HepG2 (cell line): Measurements from ENCODE around the gene NT5C3B. TPM values are rescaled to one million over a fixed set of nuclear protein-coding genes. Genes with fewer than 3 reads are reported as not detected.

ENCODE experiments used
- BORCS8-MEF2B ChIP-seq: sonication (generic); formaldehyde crosslinking; IDR thresholded peaks from 2 replicates; pipeline ENCODE4 v1.8.0; 2022; ENCODE audit warnings: mild to moderate bottlenecking, missing genetic modification reagents
- CC2D1A ChIP-seq: sonication (generic); formaldehyde crosslinking; IDR thresholded peaks from 2 replicates; pipeline ENCODE4 v1.8.1; 2023; ENCODE audit warnings: mild to moderate bottlenecking, missing genetic modification reagents
- IRF1 ChIP-seq: sonication (generic); formaldehyde crosslinking; IDR thresholded peaks from 2 replicates; pipeline ENCODE4 v1.4.0; 2020; ENCODE audit warnings: low read depth, mild to moderate bottlenecking, missing genetic modification reagents
- KMT2B ChIP-seq: IDR thresholded peaks from 2 replicates; pipeline ENCODE4 v1.6.1; 2016; ENCODE audit warnings: missing genetic modification reagents, missing compliant biosample characterization
- NRL ChIP-seq: sonication (generic); formaldehyde crosslinking; IDR thresholded peaks from 2 replicates; pipeline ENCODE4 v1.5.0; 2020; ENCODE audit warnings: missing genetic modification reagents, mild to moderate bottlenecking, moderate library complexity, borderline replicate concordance
- SALL1 ChIP-seq: sonication (generic); formaldehyde crosslinking; IDR thresholded peaks from 2 replicates; pipeline ENCODE4 v1.8.0; 2022; ENCODE audit warnings: mild to moderate bottlenecking, missing genetic modification reagents
- SMYD3 ChIP-seq: sonication (generic); formaldehyde crosslinking; IDR thresholded peaks from 2 replicates; pipeline ENCODE4 v1.8.1; 2023; ENCODE audit warnings: mild to moderate bottlenecking, missing genetic modification reagents
- THRA ChIP-seq: sonication (generic); formaldehyde crosslinking; IDR thresholded peaks from 2 replicates; pipeline ENCODE4 v1.4.0; 2020; ENCODE audit warnings: missing genetic modification reagents, borderline replicate concordance
- ZBTB2 ChIP-seq: sonication (generic); formaldehyde crosslinking; IDR thresholded peaks from 2 replicates; pipeline ENCODE4 v1.8.0; 2022; ENCODE audit warnings: low read depth, missing genetic modification reagents
- ZFAT ChIP-seq: sonication (generic); formaldehyde crosslinking; conservative IDR thresholded peaks from 2 replicates; pipeline ENCODE4 v1.8.1; 2023; ENCODE audit warnings: missing genetic modification reagents, inconsistent platforms
- ZFP41 ChIP-seq: sonication (generic); formaldehyde crosslinking; IDR thresholded peaks from 2 replicates; pipeline ENCODE4 v1.4.0; 2020; ENCODE audit warnings: mild to moderate bottlenecking, missing genetic modification reagents, borderline replicate concordance
- ZNF12 ChIP-seq: sonication (generic); formaldehyde crosslinking; IDR thresholded peaks from 2 replicates; pipeline ENCODE4 v1.5.0; 2020; ENCODE audit warnings: missing genetic modification reagents
- ZNF24 ChIP-seq: fragments of 450-650 bp; IDR thresholded peaks from 2 replicates; pipeline ENCODE4 v1.6.1; 2017; ENCODE audit warnings: antibody characterized with exemption, mild to moderate bottlenecking
- ZNF275 ChIP-seq: sonication (generic); formaldehyde crosslinking; IDR thresholded peaks from 2 replicates; pipeline ENCODE4 v1.8.0; 2022; ENCODE audit warnings: missing genetic modification reagents, mild to moderate bottlenecking, inconsistent platforms, borderline replicate concordance
- ZNF367 ChIP-seq: sonication (generic); formaldehyde crosslinking; IDR thresholded peaks from 2 replicates; pipeline ENCODE4 v1.4.0; 2020; ENCODE audit warnings: missing genetic modification reagents, borderline replicate concordance
- ZNF430 ChIP-seq: sonication (generic); formaldehyde crosslinking; IDR thresholded peaks from 2 replicates; pipeline ENCODE4 v1.9.0; 2021; ENCODE audit warnings: mild to moderate bottlenecking, missing genetic modification reagents
- ZNF563 ChIP-seq: sonication (generic); formaldehyde crosslinking; IDR thresholded peaks from 2 replicates; pipeline ENCODE4 v1.8.0; 2022; ENCODE audit warnings: mild to moderate bottlenecking, moderate library complexity, missing genetic modification reagents
- ZNF788 ChIP-seq: sonication (generic); formaldehyde crosslinking; IDR thresholded peaks from 2 replicates; pipeline ENCODE4 v1.5.0; 2020; ENCODE audit warnings: mild to moderate bottlenecking, missing genetic modification reagents, borderline replicate concordance
- polyA plus RNA-seq, 8 experiments: library from polyadenylated mRNA; depleted of rRNA in 3 of 8; stranded (reverse) in 7 of 8; unstranded in 1 of 8; fragments of >200 nt; fragmentation: Illumina TruSeq in 4 of 8; extraction: Trizol in 4 of 8; gene quantifications; 2 replicates each; pipeline versions ENCODE4 v1.2.1 to v1.2.3, GENCODE V29; 2011 to 2016; ENCODE audit warnings: low read depth in 4 of 8, missing spikeins in 1 of 8, mixed read lengths in 1 of 8; ENCODE audit not compliant: insufficient read depth in 1 of 8
- total RNA-seq, 5 experiments: library from RNA; depleted of rRNA; stranded (reverse); fragments of >200 nt; fragmentation: Illumina TruSeq; extraction: Trizol; gene quantifications; 2 replicates each; pipeline ENCODE4 v1.2.3, GENCODE V29; 2016; ENCODE audit warnings: low read depth in 1 of 5
- TF ChIP-seq, protein P1 (sequence below): fragments of 450-650 bp; IDR thresholded peaks from 2 replicates; pipeline ENCODE4 v1.6.1; 2016

Gene NT5C3B
- total and polyA plus RNA-seq, 2 of the 13 experiments (the other 11 are each of a cell fraction or from before 2014, with no cell fraction given), result 104 to 126 TPM

- TF ChIP-seq ZFP41 (CRISPR knock-in tag) (0 out of 2 replicates have a peak, but pooled peaks have one; percentile 70), ZFAT (no peak), IRF1 (CRISPR knock-in tag) (no peak), ZNF563 (CRISPR knock-in tag) (no peak; the same call in 1 of the 2 replicates), NRL (no peak), KMT2B (CRISPR knock-in tag) (peak; percentile 35; the same call in 1 of the 2 replicates), SMYD3 (CRISPR knock-in tag) (no peak), SALL1 (CRISPR knock-in tag) (peak; percentile 46; the same call in 1 of the 2 replicates), ZNF24 (no peak), BORCS8-MEF2B (0 out of 2 replicates have a peak, but pooled peaks have one; percentile 11), ZNF788 (CRISPR knock-in tag) (0 out of 2 replicates have a peak, but pooled peaks have one; percentile 28), ZNF12 (CRISPR knock-in tag) (no peak), ZNF367 (CRISPR knock-in tag) (no peak), THRA (CRISPR knock-in tag) (peak; percentile 26; the same call in 1 of the 2 replicates), CC2D1A (CRISPR knock-in tag) (no peak), ZBTB2 (CRISPR knock-in tag) (no peak), ZNF275 (CRISPR knock-in tag) (no peak), ZNF430 (CRISPR knock-in tag) (no peak)
- TF ChIP-seq, protein P1, sequence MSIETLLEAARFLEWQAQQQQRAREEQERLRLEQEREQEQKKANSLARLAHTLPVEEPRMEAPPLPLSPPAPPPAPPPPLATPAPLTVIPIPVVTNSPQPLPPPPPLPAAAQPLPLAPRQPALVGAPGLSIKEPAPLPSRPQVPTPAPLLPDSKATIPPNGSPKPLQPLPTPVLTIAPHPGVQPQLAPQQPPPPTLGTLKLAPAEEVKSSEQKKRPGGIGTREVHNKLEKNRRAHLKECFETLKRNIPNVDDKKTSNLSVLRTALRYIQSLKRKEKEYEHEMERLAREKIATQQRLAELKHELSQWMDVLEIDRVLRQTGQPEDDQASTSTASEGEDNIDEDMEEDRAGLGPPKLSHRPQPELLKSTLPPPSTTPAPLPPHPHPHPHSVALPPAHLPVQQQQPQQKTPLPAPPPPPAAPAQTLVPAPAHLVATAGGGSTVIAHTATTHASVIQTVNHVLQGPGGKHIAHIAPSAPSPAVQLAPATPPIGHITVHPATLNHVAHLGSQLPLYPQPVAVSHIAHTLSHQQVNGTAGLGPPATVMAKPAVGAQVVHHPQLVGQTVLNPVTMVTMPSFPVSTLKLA, result no peak
These were observed 42.9 kb downstream of the NT5C3B start (continued) for GRCh38 chr17:41792845-41793783.
